WI38 (cell line): ENCODE data around the gene ZCCHC2.

Source experiments
- H3K4me3 ChIP-seq: 2 replicates; pipeline ENCODE4 v1.5.1; 2011; ENCODE audit warnings: low read depth, mild to moderate bottlenecking, control low read depth, low read length
- CTCF ChIP-seq: IDR thresholded peaks from 2 replicates; pipeline ENCODE4 v1.5.1; 2012; ENCODE audit warnings: low read depth, mild to moderate bottlenecking, control low read depth, low read length

The ZCCHC2 gene

GRCh38 chr18:62617793-62618591, 95.2 kb downstream of the ZCCHC2 start:
- H3K4me3 ChIP-seq, result no peak overlapping the region

GRCh38 chr18:62618735-62619134, 95.9 kb downstream of the ZCCHC2 start:
- H3K4me3 ChIP-seq, result no peak overlapping the region
- TF ChIP-seq CTCF, result no peak

More at GRCh38 chr18:62617793-62618591, 95.2 kb downstream of the ZCCHC2 start:
- TF ChIP-seq CTCF, result no peak

- TF ChIP-seq CTCF, result no peak
- H3K4me3 ChIP-seq, result no peak overlapping the region
These were observed 98.7 kb downstream of the ZCCHC2 start for GRCh38 chr18:62621546-62621945.

GRCh38 chr18:62625019-62625418, 102.2 kb downstream of the ZCCHC2 start:
- no peak overlapping the region for H3K4me3 ChIP-seq
- no peak for TF ChIP-seq CTCF
